ENCODE results near the gene NTM.

GRCh38 chr11:132126973-132127899 is 756.8 kb downstream of the NTM start:
- TF ChIP-seq EZH2 (IDR thresholded peaks at IDR 0.05; ENCODE audit: low read length), result no peak
- TF ChIP-seq, protein P1, sequence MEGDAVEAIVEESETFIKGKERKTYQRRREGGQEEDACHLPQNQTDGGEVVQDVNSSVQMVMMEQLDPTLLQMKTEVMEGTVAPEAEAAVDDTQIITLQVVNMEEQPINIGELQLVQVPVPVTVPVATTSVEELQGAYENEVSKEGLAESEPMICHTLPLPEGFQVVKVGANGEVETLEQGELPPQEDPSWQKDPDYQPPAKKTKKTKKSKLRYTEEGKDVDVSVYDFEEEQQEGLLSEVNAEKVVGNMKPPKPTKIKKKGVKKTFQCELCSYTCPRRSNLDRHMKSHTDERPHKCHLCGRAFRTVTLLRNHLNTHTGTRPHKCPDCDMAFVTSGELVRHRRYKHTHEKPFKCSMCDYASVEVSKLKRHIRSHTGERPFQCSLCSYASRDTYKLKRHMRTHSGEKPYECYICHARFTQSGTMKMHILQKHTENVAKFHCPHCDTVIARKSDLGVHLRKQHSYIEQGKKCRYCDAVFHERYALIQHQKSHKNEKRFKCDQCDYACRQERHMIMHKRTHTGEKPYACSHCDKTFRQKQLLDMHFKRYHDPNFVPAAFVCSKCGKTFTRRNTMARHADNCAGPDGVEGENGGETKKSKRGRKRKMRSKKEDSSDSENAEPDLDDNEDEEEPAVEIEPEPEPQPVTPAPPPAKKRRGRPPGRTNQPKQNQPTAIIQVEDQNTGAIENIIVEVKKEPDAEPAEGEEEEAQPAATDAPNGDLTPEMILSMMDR (optimal IDR thresholded peaks at IDR 0.05 in 1 of 3, IDR thresholded peaks at IDR 0.05 in 1 of 3, conservative IDR thresholded peaks at IDR 0.05 in 1 of 3; ENCODE audit: extremely low read depth in 1 of 3, insufficient read depth in 2 of 3, low read length in 3 of 3), result peak; percentile 46 to 66 (median 63)
